GM19452 (cell line): ENCODE measurements around the gene STK32C.
"Not testable (repeated sequence)": the region's sequence is repeated elsewhere in the genome, so short reads cannot be mapped to it uniquely, and the experiment has no call there.

Experiments
- ATAC-seq: cut with Tn5 transposase; IDR thresholded peaks from one replicate; pipeline ENCODE4 v1.9.1; 2021; ENCODE audit not compliant: unreplicated experiment

The STK32C gene

DNA sequence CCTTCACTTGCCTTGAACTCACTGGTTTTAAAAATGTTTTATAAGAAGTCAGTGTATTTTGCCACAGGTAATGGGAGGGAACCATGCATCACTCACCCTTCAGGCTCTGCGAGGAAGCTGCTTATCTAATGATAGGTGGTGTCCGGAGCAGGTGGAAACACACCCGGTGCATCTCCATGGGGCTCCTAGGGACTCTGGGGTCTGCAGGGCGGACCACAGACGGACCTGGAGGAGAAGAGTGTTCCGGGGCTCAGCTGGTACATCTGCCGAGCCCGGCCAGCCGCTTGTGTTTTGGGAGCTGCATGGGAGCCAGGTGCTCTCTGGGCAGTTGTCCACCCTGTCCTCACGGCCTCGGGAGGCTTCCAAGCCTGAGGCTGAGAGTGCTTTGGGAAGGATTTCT lies 31.5 kb upstream of the STK32C start:
- no peak for ATAC-seq

DNA sequence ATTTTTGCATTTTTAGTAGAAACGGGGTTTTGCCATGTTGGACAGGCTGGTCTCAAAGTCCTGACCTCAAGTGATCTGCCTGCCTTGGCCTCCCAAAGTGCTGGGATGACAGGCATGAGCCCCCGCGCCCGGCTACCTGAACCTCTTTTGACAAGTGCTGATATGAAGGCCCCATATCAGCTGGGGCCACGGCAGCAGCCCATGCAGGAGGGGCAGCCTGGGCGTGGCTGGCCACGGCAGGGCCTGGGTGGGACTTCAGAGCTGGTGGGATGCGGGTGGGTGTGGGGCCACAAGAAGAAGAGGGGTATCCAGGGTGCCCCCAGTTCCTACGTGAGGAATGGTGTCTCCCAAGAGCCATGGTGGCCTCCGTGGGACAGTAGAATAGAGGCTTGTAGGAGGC lies 31.1 kb upstream of the STK32C start:
- ATAC-seq, result no peak

DNA sequence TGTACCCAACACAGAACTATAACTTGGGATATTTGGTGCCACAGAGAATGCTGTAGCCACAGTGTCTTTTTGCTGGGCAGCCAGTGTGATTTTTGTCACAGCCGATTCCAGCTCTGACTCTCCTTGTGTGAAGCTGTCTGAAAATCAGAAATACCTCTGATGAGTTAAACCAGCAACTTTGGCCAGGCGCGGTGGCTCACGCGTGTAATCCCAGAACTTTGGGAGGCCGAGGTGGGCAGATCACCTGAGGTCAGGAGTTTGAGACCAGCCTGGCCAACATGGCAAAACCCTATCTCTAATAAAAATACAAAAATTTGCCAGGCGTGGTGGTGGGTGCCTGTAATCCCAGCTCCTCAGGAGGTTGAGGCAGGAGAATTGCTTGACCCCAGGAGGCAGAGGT lies 30.1 kb upstream of the STK32C start:
- not testable (repeated sequence) for ATAC-seq

DNA sequence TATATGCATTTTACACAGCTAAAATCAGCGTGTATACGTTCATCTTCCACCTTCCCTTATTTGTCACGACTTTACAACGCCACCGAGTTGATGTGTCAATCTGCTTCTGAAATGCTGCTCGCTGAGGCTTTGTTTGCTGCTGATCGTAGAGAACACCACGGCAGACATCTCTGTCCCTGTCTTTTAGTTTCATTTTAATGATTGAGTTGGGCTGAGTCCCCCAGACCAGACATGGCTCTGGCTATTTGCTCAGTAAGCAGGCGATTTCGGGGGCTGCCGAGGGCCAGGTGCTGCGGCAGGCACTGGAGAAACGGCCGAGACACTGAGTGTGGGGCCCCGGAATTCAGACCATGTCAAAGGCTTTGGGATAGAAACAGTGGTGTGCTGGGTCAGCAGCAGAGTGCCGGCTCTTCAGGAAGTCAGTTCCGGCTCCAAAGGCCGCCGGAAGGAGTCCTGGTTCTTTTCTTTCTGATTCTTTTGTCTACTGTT lies 29.2 kb upstream of the STK32C start:
- ATAC-seq, result no peak

DNA sequence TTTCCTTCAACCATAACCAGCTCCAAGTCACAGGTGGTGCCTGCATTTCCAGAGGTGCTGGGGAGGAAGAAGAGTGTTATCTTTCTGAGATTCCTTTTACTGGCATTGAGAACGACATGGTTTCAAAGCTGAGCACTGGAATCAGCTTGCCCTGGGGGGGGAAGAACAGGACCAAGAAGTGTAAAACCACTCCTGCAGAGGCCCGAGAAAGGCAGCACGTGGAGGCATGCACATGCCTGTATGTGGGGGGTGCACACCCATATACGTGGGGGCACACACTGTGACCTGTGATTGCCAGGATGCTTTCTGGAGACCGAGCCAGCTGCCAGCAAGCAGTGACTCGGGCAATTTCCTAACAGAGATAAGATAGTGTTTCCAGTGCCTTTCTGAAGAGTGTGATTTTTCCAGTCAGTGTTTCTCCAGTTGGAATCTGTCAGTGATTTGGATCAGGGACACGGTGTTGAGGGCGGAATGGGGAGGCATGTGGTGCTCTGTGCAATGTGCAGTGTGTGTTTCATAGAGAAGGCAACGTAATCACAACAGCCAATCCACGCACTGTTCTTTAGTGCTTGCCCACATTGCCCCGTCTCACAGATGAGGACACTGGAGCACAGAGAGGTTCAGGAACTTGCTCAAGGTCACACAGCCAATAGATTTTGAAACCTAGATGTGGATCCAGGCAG lies 28.5 kb upstream of the STK32C start:
- ATAC-seq, result no peak

DNA sequence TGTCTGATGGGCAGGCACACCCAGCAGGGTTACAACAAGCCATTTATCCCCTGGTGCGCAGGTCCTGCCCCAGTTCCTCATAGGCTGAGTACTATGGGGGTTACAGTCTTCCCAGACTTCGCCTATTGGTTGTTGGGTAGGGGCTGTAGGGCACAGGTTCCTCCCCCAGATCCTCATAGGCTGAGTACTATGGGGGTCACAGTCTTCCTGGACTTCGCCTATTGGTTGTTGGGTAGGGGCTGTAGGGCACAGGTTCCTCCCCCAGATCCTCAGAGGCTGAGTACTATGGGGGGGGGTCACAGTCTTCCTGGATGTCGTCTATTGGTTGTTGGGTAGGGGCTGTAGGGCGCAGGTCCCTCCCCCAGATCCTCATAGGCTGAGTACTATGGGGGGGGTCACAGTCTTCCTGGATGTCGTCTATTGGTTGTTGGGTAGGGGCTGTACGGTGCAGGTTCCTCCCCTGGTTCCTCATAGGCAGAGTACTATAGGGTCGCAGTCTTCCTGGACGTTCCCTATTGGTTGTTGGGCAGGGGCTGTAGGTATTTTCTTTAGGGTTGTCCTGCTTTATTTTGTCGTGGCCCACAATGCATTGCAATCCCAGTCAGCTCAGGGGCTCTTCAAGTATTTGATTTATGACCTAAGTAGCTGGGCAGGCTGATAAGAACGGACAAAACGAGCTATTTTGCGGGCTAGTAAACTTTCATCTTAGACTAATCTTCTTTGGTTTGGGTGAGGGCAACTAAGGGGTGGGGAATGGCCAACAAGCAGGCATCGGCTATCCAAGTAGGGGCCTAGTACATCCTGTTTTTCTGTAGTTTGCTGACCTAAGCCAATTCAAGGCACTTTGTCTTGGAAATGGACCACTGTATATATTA lies 27.7 kb upstream of the STK32C start:
- peak; percentile 34 for ATAC-seq

DNA sequence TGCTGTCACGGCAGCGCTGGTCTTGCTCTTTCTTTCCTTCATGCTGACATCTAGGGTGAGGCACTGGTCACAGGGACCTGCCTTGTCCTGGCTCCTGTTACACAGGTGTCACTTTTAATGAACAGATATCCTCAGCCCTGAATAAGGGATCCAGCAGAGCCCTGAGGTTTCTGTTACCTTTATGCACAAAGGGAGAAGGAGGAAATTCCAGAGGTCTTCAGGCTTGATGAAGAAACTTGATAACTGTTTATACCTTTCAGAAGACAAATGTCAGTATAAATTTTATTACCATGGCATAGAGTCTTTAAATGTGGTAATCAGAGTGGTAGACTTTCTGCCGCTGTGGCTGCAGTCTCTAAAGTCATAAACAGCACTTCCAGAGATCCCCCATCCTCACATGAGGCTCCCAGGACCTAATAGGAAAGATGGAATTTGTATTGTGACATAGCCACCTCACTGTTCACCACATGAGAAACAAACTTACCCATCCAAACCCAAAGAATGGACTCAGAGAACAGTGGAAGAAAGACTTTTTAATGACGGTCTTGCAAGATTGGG lies 27.0 kb upstream of the STK32C start:
- ATAC-seq, result no peak

DNA sequence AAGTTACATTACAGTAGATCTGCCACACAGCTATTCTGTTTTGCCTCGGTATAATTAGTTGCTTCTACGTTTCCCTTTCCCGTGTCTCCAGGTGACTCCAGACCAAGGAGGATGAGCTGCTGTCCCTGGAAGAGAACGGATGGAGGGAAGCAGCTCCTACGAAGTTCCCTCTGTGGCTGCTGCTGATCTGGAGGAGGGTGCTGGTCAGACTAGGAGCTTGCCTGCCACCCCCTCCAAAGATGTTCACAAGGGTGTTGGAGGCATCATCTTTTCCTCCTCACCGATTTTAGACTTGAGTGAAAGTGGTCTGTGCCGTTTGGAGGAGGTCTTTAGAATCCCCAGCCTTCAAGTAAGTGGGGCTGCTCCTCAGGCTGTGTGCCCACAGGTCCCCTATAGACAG lies 25.6 kb upstream of the STK32C start:
- ATAC-seq, result no peak

DNA sequence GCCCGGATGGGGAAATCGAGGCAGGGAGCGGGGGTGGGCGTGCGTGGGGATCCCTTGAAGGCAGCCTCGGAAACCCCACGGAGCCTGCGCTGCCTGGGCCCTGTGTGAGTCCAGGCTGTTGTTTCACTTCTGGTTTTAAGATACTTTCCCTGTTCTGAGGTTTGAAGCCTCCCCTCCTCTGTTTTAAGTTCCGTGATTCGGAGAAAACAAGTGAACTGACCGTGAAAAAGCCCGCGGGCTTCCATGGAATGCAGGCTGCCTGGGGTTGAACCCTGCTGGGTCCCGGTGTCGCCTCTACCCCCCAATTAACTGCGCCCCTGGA lies 24.6 kb upstream of the STK32C start:
- ATAC-seq, result peak; percentile 39

DNA sequence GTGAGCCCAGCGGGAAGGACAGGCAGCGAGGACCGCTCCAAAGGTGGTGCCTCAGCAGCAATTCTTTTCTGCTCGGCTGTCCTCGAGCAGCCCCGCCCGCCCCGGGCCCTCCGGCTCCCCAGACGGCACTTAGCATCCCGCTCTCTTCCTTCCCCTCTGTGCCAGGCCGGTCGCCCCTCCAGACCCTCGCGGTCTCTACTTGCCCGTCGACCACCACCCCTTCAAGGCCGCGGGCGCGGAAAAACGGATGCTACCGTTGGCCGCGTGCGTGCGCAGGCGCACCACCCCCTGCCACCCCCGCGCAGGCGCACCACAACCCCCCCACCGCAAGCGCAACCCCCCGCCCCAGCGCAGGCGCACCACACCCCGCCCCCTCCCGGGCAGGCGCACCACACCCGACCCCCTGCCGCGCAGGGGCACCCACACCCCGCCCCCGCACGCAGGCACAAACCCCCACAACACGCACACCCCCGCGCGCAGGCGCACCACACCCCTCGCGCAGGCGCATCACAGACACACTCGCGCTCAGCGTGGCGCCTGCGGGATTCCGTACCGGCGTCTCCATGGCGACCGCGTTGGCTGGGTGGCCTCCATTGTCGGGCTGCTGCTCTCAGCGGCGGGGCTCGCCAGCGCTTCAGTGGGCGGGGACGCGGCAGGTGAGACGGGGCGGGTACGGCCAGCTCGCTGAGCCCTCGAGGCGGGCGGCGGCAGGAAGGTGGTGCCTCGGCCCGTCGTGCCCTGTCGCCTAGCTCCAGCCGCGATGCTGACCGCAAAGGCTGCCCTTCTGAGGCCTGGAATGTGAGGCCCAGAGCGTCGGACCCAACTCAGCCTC lies 24.1 kb upstream of the STK32C start, which contains the start of gene LRRC27:
TSS of gene LRRC27 (plus strand) at position 593 of the 832 bp plus-strand sequence. CDS start 1,332 bp downstream, outside the sequence.
- peak; percentile 74 for ATAC-seq

DNA sequence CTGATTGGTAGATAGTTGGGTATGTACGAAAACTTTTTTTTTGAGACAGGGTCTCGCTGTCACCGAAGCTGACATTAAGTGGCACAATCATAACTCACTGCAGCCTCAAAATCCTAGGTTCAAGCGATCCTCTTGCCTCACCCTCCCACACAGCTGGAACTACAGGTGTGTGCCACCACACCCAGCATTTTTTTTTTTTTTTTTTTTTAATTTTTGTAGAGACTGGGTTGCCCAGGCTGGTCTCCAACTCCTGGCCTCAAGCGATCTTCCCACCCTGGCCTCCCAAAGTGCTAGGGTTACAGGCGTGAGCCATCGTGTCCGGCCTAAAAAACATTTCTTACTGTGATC lies 22.7 kb upstream of the STK32C start:
- no peak for ATAC-seq

DNA sequence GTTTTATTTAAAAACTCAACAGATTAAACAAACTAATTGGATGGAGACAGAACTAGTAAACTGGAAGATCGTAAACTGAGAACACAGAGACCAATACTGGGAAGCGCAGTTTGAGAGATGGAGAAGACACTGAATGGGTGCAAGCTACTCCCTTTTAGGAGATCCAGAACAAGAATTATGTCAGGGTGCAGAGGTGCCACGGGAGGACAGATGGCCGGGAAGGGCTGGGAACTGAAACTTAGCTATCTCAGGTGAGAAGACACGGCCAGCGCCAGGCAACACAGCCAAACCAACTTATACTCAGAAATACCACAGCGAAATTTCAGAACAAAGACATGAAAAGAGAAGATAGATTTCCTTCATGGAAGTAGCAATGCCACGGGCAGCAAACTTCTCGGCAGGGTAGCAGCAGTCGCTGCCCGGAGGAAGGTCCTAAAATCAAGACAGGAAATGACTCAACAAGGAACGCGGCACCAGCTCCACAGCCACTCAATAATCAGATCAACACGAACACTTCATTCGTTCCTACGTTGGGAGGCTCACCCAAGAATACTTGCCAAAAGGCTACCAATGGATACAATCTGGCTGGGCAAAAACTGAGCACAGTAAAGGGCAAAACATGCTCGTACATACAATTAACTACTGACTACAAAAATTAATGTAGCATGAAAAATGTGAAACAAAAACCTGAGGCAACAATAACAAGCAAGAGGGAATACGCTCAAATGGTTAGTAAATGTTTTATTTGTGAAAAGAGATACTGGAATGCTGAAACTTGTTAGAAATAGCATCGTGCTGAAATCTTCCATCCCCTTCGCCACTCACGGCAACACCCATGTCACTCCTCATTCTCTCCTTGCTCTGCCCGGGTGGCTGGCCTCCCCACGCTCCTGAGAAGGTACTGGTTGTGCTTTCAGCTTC lies 22.1 kb upstream of the STK32C start:
- ATAC-seq, result no peak

DNA sequence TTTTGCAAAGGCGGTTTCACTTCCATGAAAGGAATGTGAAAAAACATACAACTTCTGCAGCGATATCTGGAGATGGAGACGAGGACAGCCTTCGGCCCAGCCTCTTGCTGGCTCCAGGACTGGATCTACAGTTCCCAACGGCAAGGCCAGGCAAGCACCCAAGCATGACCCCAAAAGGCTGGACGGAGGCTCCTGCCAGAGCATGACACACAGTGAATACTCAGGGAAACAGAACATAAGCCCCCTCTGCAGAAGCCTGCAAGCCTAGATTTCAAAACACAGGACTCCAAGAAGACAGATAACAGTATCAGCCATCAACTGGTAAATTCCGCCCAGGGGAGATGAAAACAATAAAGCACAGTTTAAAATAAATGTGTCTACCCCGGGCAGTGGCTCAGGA lies 21.0 kb upstream of the STK32C start:
- no peak for ATAC-seq

DNA sequence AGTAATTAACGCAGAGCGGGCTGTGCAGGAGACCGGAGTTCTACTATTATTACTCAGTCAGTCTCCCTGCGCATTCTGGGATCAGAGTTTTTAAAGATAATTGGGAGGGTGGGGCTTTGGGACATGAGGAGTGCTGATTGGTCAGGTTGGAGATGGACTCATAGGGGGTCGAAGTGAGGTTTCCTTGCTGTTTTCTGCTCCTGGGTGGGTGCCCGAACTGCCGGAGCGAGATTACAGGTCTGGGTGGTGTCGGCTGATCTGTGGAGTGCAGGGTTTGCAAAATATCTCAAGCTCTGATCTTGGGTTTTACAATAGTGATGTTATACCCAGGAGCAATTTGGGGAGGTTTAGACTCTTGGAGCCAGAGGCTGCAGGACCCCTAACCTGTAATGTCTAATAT lies 20.4 kb upstream of the STK32C start:
- no peak for ATAC-seq

DNA sequence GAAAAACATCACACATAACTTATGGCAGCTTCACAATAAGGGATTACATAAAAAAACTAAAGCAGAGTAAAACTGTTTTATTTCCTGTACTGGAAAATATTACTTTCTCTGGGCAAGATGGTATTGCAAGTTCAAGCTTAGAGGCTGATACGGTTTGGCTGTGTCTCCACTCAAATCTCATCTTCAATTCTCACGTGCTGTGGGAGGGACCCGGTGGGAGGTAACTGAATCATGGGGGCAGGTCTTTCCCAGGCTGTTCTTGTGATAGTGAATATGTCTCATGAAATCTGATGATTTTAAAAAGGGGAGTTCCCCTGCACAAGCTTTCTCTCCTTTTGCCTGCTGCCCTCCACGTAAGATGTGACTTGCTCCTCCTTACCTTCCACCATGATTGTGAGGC lies 19.2 kb upstream of the STK32C start:
- ATAC-seq, result no peak

DNA sequence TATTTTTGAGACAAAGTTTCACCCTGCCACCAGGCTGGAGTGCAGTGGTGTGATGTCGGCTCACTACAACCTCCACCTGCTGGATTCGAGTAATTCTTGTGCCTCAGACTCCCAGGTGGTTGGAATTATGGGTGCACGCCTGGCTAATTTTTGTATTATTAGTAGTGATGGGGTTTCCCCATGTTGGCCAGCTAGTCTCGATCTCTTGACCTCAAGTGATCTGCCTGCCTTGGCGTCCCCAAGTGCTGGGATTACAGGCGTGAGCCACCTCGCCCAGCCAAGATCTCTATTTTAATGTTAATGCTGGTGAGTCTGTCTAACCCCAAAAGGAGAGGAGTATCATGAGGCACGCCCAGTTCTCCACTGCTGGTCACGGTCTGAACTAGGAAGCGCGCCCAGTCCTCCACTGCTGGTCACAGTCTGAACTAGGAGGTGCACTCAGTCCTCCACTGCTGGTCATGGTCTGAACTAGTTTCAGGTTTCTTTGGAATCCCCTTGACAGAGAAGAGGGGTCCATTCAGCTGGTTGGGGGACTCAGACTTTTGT lies 18.7 kb upstream of the STK32C start:
- ATAC-seq, result no peak

DNA sequence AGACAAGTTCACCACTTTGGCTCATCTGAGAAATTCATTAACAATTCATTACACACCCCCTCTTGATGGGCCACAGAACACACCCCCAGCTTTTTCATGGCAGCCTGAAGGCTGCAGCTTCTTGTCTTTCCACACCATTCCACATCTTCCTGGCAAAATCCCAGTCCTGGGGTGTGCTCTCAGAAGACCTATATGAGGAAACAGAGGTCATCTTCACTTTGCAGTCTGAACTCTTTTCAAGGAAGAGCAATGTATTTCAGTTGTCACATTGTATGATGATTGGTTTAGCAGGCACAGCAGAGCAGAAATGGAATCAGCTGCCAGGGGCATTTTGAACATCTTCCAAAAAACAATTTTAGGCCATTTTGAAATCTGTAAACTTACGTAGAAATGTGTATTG lies 16.4 kb upstream of the STK32C start:
- no peak for ATAC-seq

DNA sequence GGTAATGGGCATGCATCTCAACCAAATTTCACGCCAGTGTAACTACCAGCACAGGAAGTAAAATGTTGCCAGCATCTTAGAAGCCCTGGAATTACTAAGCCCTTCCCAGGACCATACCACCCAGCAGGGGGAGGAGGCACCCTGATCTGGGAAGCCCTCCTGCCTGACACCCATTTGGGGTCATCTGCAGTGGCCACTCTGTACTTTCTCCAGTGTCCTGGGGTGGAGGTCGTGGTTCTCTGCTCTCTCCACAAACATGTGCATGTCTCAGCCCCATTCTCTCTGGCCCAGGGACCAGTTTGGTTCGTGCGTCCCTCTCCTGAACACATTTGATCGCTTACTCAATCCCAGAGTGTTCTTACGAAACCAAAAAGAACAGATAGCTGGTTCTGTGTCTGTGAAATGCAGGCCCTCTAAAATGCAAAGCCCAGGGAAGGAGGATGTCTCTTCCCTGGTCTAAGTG lies 14.9 kb upstream of the STK32C start:
- ATAC-seq, result no peak

DNA sequence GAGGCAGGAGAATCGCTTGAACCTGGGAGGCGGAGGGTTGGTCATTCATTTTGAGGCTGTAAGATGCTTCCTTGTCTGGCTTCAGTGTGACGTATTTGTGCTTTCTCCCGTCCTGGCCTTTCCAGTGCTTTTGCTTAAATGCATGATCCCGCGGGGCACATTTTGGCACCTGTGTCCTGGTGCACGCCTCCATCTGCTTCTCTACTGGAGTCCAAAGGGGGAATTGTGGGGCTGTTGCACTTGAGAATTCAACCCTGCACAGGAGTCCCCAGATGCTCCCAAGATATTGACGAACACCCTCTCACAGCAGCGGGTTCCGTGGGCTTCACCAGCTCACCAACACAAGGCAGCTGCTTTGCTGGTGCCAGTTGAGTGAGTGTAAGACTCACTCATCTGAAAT lies 14.0 kb upstream of the STK32C start:
- ATAC-seq, result no peak
